ENCODE measurements around the gene FAM98C.

- TF ChIP-seq SP1 (IDR thresholded peaks at IDR 0.05) (no peak), FOXA1 (IDR thresholded peaks at IDR 0.05) (no peak), TAF1 (conservative IDR thresholded peaks at IDR 0.05) (no peak), GABPA (IDR thresholded peaks at IDR 0.05 in 1 of 2, conservative IDR thresholded peaks at IDR 0.05 in 1 of 2) (no peak), RAD21 (IDR thresholded peaks at IDR 0.05) (no peak), RXRA (IDR thresholded peaks at IDR 0.05) (no peak), EGR1 (IDR thresholded peaks at IDR 0.05; ENCODE audit: low read depth in 2 of 2) (no peak)
- TF ChIP-seq, protein P1, sequence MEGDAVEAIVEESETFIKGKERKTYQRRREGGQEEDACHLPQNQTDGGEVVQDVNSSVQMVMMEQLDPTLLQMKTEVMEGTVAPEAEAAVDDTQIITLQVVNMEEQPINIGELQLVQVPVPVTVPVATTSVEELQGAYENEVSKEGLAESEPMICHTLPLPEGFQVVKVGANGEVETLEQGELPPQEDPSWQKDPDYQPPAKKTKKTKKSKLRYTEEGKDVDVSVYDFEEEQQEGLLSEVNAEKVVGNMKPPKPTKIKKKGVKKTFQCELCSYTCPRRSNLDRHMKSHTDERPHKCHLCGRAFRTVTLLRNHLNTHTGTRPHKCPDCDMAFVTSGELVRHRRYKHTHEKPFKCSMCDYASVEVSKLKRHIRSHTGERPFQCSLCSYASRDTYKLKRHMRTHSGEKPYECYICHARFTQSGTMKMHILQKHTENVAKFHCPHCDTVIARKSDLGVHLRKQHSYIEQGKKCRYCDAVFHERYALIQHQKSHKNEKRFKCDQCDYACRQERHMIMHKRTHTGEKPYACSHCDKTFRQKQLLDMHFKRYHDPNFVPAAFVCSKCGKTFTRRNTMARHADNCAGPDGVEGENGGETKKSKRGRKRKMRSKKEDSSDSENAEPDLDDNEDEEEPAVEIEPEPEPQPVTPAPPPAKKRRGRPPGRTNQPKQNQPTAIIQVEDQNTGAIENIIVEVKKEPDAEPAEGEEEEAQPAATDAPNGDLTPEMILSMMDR (IDR thresholded peaks at IDR 0.05; ENCODE audit: low read depth, low read length, missing input control) = no peak
- TF ChIP-seq, protein P2, sequence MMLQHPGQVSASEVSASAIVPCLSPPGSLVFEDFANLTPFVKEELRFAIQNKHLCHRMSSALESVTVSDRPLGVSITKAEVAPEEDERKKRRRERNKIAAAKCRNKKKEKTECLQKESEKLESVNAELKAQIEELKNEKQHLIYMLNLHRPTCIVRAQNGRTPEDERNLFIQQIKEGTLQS (IDR thresholded peaks at IDR 0.05) = no peak
Measured at GRCh38 chr19:38355728-38356725, 46.9 kb upstream of the FAM98C start.
